GM12892 (cell line): Measurements from ENCODE around the gene HMGA1.

Source experiments
- POLR2A ChIP-seq: IDR thresholded peaks from 2 replicates; pipeline ENCODE4 v1.6.1; 2011; ENCODE audit warnings: low read depth, low read length, control low read depth
- POLR2AphosphoS5 ChIP-seq: IDR thresholded peaks from 2 replicates; pipeline ENCODE4 v1.6.1; 2011; ENCODE audit warnings: low read depth, low read length, control low read depth

- TF ChIP-seq POLR2A (no peak), POLR2AphosphoS5 (no peak)
Observed at GRCh38 chr6:34233867-34234266, 2.8 kb upstream of the HMGA1 start.
